ENCODE results near the gene NRIP1.

DNA sequence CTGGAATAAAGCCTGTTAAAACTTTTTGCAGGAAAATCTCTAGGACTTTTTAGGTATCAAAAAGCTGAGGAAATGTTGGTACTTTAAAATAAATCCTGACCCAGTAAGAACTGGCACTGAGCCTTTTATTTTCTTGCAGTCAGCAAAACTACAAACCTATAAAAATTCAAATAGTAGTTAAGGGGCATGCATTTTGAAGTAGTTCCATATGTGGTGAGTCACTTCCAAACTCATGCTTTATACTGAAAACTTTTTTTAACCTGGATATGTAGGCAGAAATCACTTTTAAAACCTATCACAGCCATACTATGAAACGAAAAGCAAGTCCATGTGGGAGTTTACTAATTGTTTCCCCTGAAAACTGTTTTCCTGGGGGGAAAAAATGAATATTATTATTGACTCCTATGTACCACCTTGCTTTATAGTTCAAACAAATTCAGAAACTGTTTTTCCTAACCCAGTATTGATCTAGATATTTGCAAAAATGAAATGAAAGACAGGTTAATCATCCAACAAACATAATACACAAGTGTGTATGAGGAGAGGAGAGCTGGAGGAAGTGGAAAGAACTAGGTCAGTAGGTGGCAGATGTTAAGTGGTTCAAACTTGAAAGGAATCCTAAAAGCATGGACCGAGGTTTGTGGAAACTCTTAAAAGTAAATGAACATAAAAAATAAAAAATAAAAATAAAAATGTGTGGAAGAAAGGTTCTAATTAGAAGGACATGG, 30.5 kb downstream of the NRIP1 start:
- TF ChIP-seq POLR2A (IDR thresholded peaks at IDR 0.05) = no peak
- TF ChIP-seq, protein P1, sequence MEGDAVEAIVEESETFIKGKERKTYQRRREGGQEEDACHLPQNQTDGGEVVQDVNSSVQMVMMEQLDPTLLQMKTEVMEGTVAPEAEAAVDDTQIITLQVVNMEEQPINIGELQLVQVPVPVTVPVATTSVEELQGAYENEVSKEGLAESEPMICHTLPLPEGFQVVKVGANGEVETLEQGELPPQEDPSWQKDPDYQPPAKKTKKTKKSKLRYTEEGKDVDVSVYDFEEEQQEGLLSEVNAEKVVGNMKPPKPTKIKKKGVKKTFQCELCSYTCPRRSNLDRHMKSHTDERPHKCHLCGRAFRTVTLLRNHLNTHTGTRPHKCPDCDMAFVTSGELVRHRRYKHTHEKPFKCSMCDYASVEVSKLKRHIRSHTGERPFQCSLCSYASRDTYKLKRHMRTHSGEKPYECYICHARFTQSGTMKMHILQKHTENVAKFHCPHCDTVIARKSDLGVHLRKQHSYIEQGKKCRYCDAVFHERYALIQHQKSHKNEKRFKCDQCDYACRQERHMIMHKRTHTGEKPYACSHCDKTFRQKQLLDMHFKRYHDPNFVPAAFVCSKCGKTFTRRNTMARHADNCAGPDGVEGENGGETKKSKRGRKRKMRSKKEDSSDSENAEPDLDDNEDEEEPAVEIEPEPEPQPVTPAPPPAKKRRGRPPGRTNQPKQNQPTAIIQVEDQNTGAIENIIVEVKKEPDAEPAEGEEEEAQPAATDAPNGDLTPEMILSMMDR (IDR thresholded peaks at IDR 0.05) = no peak
- no peak for TF ChIP-seq POLR2AphosphoS5 (IDR thresholded peaks at IDR 0.05; ENCODE audit: insufficient read depth in 1 of 2, low read depth in 1 of 2)

Measured in vagina (tissue), 2 donors.